HepG2 (cell line): ENCODE results near the gene MBLAC1. TPM values are rescaled to one million over a fixed set of nuclear protein-coding genes. Genes with fewer than 3 reads are reported as not detected.

Source experiments
- ARID2 ChIP-seq: sonication (generic); formaldehyde crosslinking; IDR thresholded peaks from 2 replicates; pipeline ENCODE4 v1.8.1; 2022; ENCODE audit warnings: mild to moderate bottlenecking, missing genetic modification reagents, borderline replicate concordance
- FOXK1 ChIP-seq: sonication (generic); formaldehyde crosslinking; IDR thresholded peaks from 2 replicates; pipeline ENCODE4 v1.4.0; 2020; ENCODE audit warnings: low read depth, missing genetic modification reagents, borderline replicate concordance
- GLI4 ChIP-seq: sonication (generic); formaldehyde crosslinking; IDR thresholded peaks from 2 replicates; pipeline ENCODE4 v1.5.1; 2020; ENCODE audit warnings: missing genetic modification reagents, mild to moderate bottlenecking, moderate library complexity, borderline replicate concordance
- KDM2A ChIP-seq: sonication (generic); formaldehyde crosslinking; IDR thresholded peaks from 2 replicates; pipeline ENCODE4 v1.4.0; 2020; ENCODE audit warnings: low read depth, missing genetic modification reagents, borderline replicate concordance
- KDM5A ChIP-seq: fragments of 200-600 bp; sonication (generic); IDR thresholded peaks from 2 replicates; pipeline ENCODE4 v1.7.0; 2018; ENCODE audit warnings: antibody characterized with exemption, mild to moderate bottlenecking, low read length, borderline replicate concordance
- MLLT10 ChIP-seq: sonication (generic); formaldehyde crosslinking; IDR thresholded peaks from 2 replicates; pipeline ENCODE4 v1.4.0; 2020; ENCODE audit warnings: missing genetic modification reagents
- PTBP1 ChIP-seq: fragments of 200-400 bp; formaldehyde crosslinking; IDR thresholded peaks from 2 replicates; pipeline ENCODE4 v1.6.1; 2018; ENCODE audit warnings: low read length, low read depth; ENCODE audit not compliant: poor library complexity, severe bottlenecking
- RARA ChIP-seq: IDR thresholded peaks from 2 replicates; pipeline ENCODE4 v1.6.1; 2016; ENCODE audit warnings: missing genetic modification reagents, missing compliant biosample characterization
- RFXAP ChIP-seq: sonication (generic); formaldehyde crosslinking; IDR thresholded peaks from 2 replicates; pipeline ENCODE4 v1.4.0; 2020; ENCODE audit warnings: missing genetic modification reagents, borderline replicate concordance
- SCMH1 ChIP-seq: sonication (generic); formaldehyde crosslinking; IDR thresholded peaks from 2 replicates; pipeline ENCODE4 v1.9.0; 2021; ENCODE audit warnings: missing genetic modification reagents, mild to moderate bottlenecking, borderline replicate concordance
- SP5 ChIP-seq: IDR thresholded peaks from 2 replicates; pipeline ENCODE4 v1.6.1; 2016; ENCODE audit warnings: low read depth, borderline replicate concordance
- TBP ChIP-seq: sonication (generic); formaldehyde crosslinking; IDR thresholded peaks from 2 replicates; pipeline ENCODE4 v1.5.0; 2020; ENCODE audit warnings: missing genetic modification reagents
- THAP11 ChIP-seq: IDR thresholded peaks from 2 replicates; pipeline ENCODE4 v1.6.1; 2016; ENCODE audit warnings: missing biosample characterization, missing genetic modification reagents
- ZNF367 ChIP-seq: sonication (generic); formaldehyde crosslinking; IDR thresholded peaks from 2 replicates; pipeline ENCODE4 v1.4.0; 2020; ENCODE audit warnings: missing genetic modification reagents, borderline replicate concordance
- ZNF460 ChIP-seq: sonication (generic); formaldehyde crosslinking; IDR thresholded peaks from 2 replicates; pipeline ENCODE4 v1.5.1; 2020; ENCODE audit warnings: missing genetic modification reagents, mild to moderate bottlenecking, borderline replicate concordance
- ZNF468 ChIP-seq: sonication (generic); formaldehyde crosslinking; IDR thresholded peaks from 2 replicates; pipeline ENCODE4 v1.8.0; 2022; ENCODE audit warnings: mild to moderate bottlenecking, moderate library complexity, missing genetic modification reagents
- ZNF567 ChIP-seq: sonication (generic); formaldehyde crosslinking; IDR thresholded peaks from 2 replicates; pipeline ENCODE4 v1.8.1; 2023; ENCODE audit warnings: mild to moderate bottlenecking, missing genetic modification reagents, borderline replicate concordance
- ZNF598 ChIP-seq: sonication (generic); formaldehyde crosslinking; IDR thresholded peaks from 2 replicates; pipeline ENCODE4 v1.5.1; 2020; ENCODE audit warnings: mild to moderate bottlenecking, missing genetic modification reagents, borderline replicate concordance
- ZSCAN29 ChIP-seq: sonication (generic); formaldehyde crosslinking; conservative IDR thresholded peaks from 2 replicates; pipeline ENCODE4 v1.4.0; 2020; ENCODE audit warnings: mild to moderate bottlenecking, missing genetic modification reagents
- polyA plus RNA-seq, 8 experiments: library from polyadenylated mRNA; depleted of rRNA in 3 of 8; stranded (reverse) in 7 of 8; unstranded in 1 of 8; fragments of >200 nt; fragmentation: Illumina TruSeq in 4 of 8; extraction: Trizol in 4 of 8; gene quantifications; 2 replicates each; pipeline versions ENCODE4 v1.2.1 to v1.2.3, GENCODE V29; 2011 to 2016; ENCODE audit warnings: low read depth in 4 of 8, missing spikeins in 1 of 8, mixed read lengths in 1 of 8; ENCODE audit not compliant: insufficient read depth in 1 of 8
- total RNA-seq, 5 experiments: library from RNA; depleted of rRNA; stranded (reverse); fragments of >200 nt; fragmentation: Illumina TruSeq; extraction: Trizol; gene quantifications; 2 replicates each; pipeline ENCODE4 v1.2.3, GENCODE V29; 2016; ENCODE audit warnings: low read depth in 1 of 5
- TF ChIP-seq, protein P1 (sequence below): sonication (generic); formaldehyde crosslinking; IDR thresholded peaks from 2 replicates; pipeline ENCODE4 v1.9.0; 2021; ENCODE audit warnings: missing genetic modification reagents, mild to moderate bottlenecking, borderline replicate concordance
- TF ChIP-seq, protein P2 (sequence below): sonication (generic); formaldehyde crosslinking; conservative IDR thresholded peaks from 2 replicates; pipeline ENCODE4 v1.8.0; 2022; ENCODE audit warnings: low read depth, missing genetic modification reagents
- TF ChIP-seq, protein P3 (sequence below): sonication (generic); formaldehyde crosslinking; IDR thresholded peaks from 2 replicates; pipeline ENCODE4 v1.4.0; 2020; ENCODE audit warnings: missing genetic modification reagents, low read depth, mild to moderate bottlenecking, borderline replicate concordance
- TF ChIP-seq, protein P4 (sequence below): sonication (generic); formaldehyde crosslinking; IDR thresholded peaks from 2 replicates; pipeline ENCODE4 v1.5.0; 2020; ENCODE audit warnings: mild to moderate bottlenecking, missing genetic modification reagents

The MBLAC1 gene
- total and polyA plus RNA-seq, 2 of the 13 experiments (the other 11 are each of a cell fraction or from before 2014, with no cell fraction given): 0.79 to 2.1 TPM

DNA sequence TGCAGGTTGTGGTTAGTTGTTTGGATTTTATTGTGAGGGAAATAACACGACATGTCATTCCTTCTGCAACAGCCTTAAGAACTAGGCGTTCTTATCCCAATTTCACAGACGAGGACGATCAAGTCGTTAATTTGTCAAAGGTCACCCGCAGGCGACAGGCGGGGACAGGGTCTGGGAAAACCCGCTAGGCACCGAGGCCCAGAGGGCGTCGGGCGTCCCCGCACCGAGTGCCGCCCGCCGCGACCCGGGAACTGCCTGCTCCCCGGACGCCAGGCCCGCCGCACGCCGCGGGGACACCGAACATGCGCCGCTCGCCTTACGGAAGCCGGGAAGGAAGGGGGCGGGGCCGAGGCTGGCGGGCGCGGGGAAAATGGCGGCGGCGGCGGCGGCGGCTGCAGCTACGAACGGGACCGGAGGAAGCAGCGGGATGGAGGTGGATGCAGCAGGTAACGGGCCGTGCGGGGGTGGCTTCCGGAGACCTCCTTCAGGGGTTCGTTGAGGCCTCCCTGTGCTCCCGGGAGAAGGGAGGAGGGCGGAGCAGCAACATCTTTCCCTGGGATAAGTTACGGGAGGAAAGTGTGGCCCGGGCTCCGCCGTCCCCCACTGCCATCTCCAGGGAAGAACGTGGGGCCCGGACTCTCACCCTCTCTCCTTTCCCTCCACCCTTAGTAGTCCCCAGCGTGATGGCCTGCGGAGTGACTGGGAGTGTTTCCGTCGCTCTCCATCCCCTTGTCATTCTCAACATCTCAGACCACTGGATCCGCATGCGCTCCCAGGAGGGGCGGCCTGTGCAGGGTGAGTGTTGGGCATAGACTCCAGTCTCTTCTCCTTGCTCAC lies 37.9 kb upstream of the MBLAC1 start, which contains the start of gene COPS6 (continued):
- TF ChIP-seq FOXK1 (CRISPR knock-in tag): peak; percentile 75; the same call in 1 of the 2 replicates
- TF ChIP-seq KDM5A: peak; percentile 85
- TF ChIP-seq PTBP1: no peak
- peak; percentile 77; the same call in 1 of the 2 replicates for TF ChIP-seq ZNF468 (CRISPR knock-in tag)
- peak; percentile 42; the same call in 1 of the 2 replicates for TF ChIP-seq ARID2 (CRISPR knock-in tag)
- peak; percentile 48; the same call in 1 of the 2 replicates for TF ChIP-seq GLI4 (CRISPR knock-in tag)
- peak; percentile 90 for TF ChIP-seq THAP11
- TF ChIP-seq, protein P1, sequence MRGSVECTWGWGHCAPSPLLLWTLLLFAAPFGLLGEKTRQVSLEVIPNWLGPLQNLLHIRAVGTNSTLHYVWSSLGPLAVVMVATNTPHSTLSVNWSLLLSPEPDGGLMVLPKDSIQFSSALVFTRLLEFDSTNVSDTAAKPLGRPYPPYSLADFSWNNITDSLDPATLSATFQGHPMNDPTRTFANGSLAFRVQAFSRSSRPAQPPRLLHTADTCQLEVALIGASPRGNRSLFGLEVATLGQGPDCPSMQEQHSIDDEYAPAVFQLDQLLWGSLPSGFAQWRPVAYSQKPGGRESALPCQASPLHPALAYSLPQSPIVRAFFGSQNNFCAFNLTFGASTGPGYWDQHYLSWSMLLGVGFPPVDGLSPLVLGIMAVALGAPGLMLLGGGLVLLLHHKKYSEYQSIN (CRISPR knock-in tag): no peak
- TF ChIP-seq MLLT10: no peak
- TF ChIP-seq, protein P2, sequence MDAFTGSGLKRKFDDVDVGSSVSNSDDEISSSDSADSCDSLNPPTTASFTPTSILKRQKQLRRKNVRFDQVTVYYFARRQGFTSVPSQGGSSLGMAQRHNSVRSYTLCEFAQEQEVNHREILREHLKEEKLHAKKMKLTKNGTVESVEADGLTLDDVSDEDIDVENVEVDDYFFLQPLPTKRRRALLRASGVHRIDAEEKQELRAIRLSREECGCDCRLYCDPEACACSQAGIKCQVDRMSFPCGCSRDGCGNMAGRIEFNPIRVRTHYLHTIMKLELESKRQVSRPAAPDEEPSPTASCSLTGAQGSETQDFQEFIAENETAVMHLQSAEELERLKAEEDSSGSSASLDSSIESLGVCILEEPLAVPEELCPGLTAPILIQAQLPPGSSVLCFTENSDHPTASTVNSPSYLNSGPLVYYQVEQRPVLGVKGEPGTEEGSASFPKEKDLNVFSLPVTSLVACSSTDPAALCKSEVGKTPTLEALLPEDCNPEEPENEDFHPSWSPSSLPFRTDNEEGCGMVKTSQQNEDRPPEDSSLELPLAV (CRISPR knock-in tag): peak; percentile 92; the same call in 1 of the 2 replicates
- TF ChIP-seq ZNF567 (CRISPR knock-in tag): no peak
- no peak; the same call in 1 of the 2 replicates for TF ChIP-seq RFXAP (CRISPR knock-in tag)
- peak; percentile 94 for TF ChIP-seq SP5 (CRISPR knock-in tag)
- TF ChIP-seq, protein P3, sequence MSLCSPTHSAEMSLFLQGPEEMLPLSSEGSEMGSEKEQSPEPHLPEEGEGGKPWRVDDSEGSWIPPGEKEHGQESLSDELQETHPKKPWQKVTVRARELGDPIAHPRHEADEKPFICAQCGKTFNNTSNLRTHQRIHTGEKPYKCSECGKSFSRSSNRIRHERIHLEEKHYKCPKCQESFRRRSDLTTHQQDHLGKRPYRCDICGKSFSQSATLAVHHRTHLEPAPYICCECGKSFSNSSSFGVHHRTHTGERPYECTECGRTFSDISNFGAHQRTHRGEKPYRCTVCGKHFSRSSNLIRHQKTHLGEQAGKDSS (CRISPR knock-in tag): peak; percentile 94; the same call in 1 of the 2 replicates
- TF ChIP-seq ZSCAN29: peak; percentile 72; the same call in 1 of the 2 replicates
- TF ChIP-seq, protein P4, sequence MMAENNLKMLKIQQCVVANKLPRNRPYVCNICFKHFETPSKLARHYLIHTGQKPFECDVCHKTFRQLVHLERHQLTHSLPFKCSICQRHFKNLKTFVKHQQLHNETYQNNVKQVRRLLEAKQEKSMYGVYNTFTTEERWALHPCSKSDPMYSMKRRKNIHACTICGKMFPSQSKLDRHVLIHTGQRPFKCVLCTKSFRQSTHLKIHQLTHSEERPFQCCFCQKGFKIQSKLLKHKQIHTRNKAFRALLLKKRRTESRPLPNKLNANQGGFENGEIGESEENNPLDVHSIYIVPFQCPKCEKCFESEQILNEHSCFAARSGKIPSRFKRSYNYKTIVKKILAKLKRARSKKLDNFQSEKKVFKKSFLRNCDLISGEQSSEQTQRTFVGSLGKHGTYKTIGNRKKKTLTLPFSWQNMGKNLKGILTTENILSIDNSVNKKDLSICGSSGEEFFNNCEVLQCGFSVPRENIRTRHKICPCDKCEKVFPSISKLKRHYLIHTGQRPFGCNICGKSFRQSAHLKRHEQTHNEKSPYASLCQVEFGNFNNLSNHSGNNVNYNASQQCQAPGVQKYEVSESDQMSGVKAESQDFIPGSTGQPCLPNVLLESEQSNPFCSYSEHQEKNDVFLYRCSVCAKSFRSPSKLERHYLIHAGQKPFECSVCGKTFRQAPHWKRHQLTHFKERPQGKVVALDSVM (CRISPR knock-in tag): no peak; the same call in 1 of the 2 replicates
- TF ChIP-seq RARA (CRISPR knock-in tag): peak; percentile 59; the same call in 1 of the 2 replicates
- 0 out of 2 replicates have a peak, but pooled peaks have one; percentile 75 for TF ChIP-seq ZNF598 (CRISPR knock-in tag)
- TF ChIP-seq TBP: no peak
- no peak for TF ChIP-seq ZNF367 (CRISPR knock-in tag)
- no peak for TF ChIP-seq ZNF460
- peak; percentile 93 for TF ChIP-seq KDM2A (CRISPR knock-in tag)
- TF ChIP-seq SCMH1: no peak
